IPS DF 6.9 (cell line): ENCODE results near the gene BIRC2.

Experiments
- DNase-seq: peaks from one replicate; pipeline ENCODE4 v3.0.0-alpha.2; 2013; ENCODE audit warnings: low read depth, low spot score
- H3K27ac ChIP-seq: one replicate; pipeline ENCODE4 v1.5.1; 2013; ENCODE audit warnings: low read length, control low read depth
- H3K27me3 ChIP-seq: 2 replicates; pipeline ENCODE4 v1.6.1; 2013; ENCODE audit warnings: mild to moderate bottlenecking, low read length; ENCODE audit not compliant: control insufficient read depth, insufficient read depth
- H3K36me3 ChIP-seq: 2 replicates; pipeline ENCODE4 v1.6.1; 2013; ENCODE audit warnings: low read length; ENCODE audit not compliant: control insufficient read depth, insufficient read depth
- H3K4me1 ChIP-seq: 2 replicates; pipeline ENCODE4 v1.6.1; 2013; ENCODE audit warnings: low read length; ENCODE audit not compliant: control insufficient read depth, insufficient read depth
- H3K4me3 ChIP-seq: 2 replicates; pipeline ENCODE4 v1.5.1; 2013; ENCODE audit warnings: mild to moderate bottlenecking, low read length
- H3K9me3 ChIP-seq: 2 replicates; pipeline ENCODE4 v1.6.1; 2013; ENCODE audit warnings: low read length, inconsistent platforms; ENCODE audit not compliant: control insufficient read depth, insufficient read depth
- WGBS: extraction: QIAGEN DNeasy Blood & Tissue Kit; methylation state at CpG from one replicate; pipeline ENCODE4 v1.1.7; 2013; ENCODE audit warnings: mixed read lengths, missing lambda C conversion rate; ENCODE audit not compliant: insufficient read length, insufficient coverage; 5-methylcytosine and 5-hydroxymethylcytosine counted together

BIRC2 gene

GRCh38 chr11:102400603-102401002 is 53.6 kb downstream of the BIRC2 start:
- Histone ChIP-seq H3K27me3 (no peaks in the 10 kb centered on the region), H3K4me1 (no peaks in the 10 kb centered on the region; the same call in 1 of the 2 replicates), H3K36me3 (no peaks in the 10 kb centered on the region), H3K4me3 (no peak overlapping the region), H3K9me3 (no peaks in the 10 kb centered on the region), H3K27ac (no peak overlapping the region)
- WGBS = no CpG with 5 or more reads among the region's 5 CpGs
- DNase-seq = no peak

GRCh38 chr11:102401905-102402304 is 54.9 kb downstream of the BIRC2 start:
- no peak for DNase-seq
- no peak overlapping the region for H3K27ac ChIP-seq
- H3K4me1 ChIP-seq = no peaks in the 10 kb centered on the region; the same call in 1 of the 2 replicates
- no peaks in the 10 kb centered on the region for H3K9me3 ChIP-seq
- H3K36me3 ChIP-seq = no peaks in the 10 kb centered on the region
- WGBS = no CpG with 5 or more reads among the region's 3 CpGs
- no peaks in the 10 kb centered on the region for H3K27me3 ChIP-seq
- no peak overlapping the region for H3K4me3 ChIP-seq

- no peak overlapping the region for H3K27ac ChIP-seq
- no peaks in the 10 kb centered on the region for H3K9me3 ChIP-seq
- no peaks in the 10 kb centered on the region for H3K27me3 ChIP-seq
- H3K36me3 ChIP-seq = no peaks in the 10 kb centered on the region
- H3K4me3 ChIP-seq = no peak overlapping the region
- H3K4me1 ChIP-seq = no peaks in the 10 kb centered on the region; the same call in 1 of the 2 replicates
- DNase-seq = no peak
These were observed 55.5 kb downstream of the BIRC2 start for GRCh38 chr11:102402548-102402947.

GRCh38 chr11:102405501-102405900 is 58.5 kb downstream of the BIRC2 start:
- no peak overlapping the region for H3K27ac ChIP-seq
- DNase-seq = no peak
- no peaks in the 10 kb centered on the region for H3K36me3 ChIP-seq
- no peaks in the 10 kb centered on the region for H3K9me3 ChIP-seq
- H3K4me3 ChIP-seq = no peak overlapping the region
- WGBS = no CpG with 5 or more reads among the region's 5 CpGs
- no peaks in the 10 kb centered on the region for H3K27me3 ChIP-seq
- H3K4me1 ChIP-seq = no peaks in the 10 kb centered on the region

GRCh38 chr11:102406099-102406498 is 59.1 kb downstream of the BIRC2 start:
- Histone ChIP-seq H3K36me3 (no peaks in the 10 kb centered on the region), H3K27ac (no peak overlapping the region), H3K4me1 (no peaks in the 10 kb centered on the region), H3K4me3 (no peak overlapping the region), H3K27me3 (no peaks in the 10 kb centered on the region), H3K9me3 (no peaks in the 10 kb centered on the region)
- no peak for DNase-seq
- no CpG with 5 or more reads among the region's 2 CpGs for WGBS

GRCh38 chr11:102407901-102408300 is 60.9 kb downstream of the BIRC2 start:
- H3K27ac ChIP-seq = no peak overlapping the region

GRCh38 chr11:102408339-102408738 is 61.3 kb downstream of the BIRC2 start:
- Histone ChIP-seq H3K27ac (no peak overlapping the region), H3K4me1 (no peaks in the 10 kb centered on the region), H3K36me3 (no peaks in the 10 kb centered on the region), H3K9me3 (no peaks in the 10 kb centered on the region), H3K4me3 (no peak overlapping the region), H3K27me3 (no peaks in the 10 kb centered on the region)
- DNase-seq = no peak
- no CpG with 5 or more reads among the region's 1 CpG for WGBS

More at GRCh38 chr11:102407901-102408300, 60.9 kb downstream of the BIRC2 start:
- H3K36me3 ChIP-seq = no peaks in the 10 kb centered on the region
- no peak for DNase-seq
- H3K4me3 ChIP-seq = no peak overlapping the region
- no peaks in the 10 kb centered on the region for H3K9me3 ChIP-seq
- no peaks in the 10 kb centered on the region for H3K4me1 ChIP-seq
- H3K27me3 ChIP-seq = no peaks in the 10 kb centered on the region
- WGBS = no CpG with 5 or more reads among the region's 3 CpGs

GRCh38 chr11:102410382-102410784 is 63.4 kb downstream of the BIRC2 start:
- Histone ChIP-seq H3K27ac (no peak overlapping the region), H3K36me3 (no peaks in the 10 kb centered on the region), H3K4me3 (no peak overlapping the region), H3K9me3 (no peaks in the 10 kb centered on the region), H3K4me1 (no peaks in the 10 kb centered on the region), H3K27me3 (no peaks in the 10 kb centered on the region)
- no CpG with 5 or more reads among the region's 5 CpGs for WGBS
- no peak for DNase-seq

GRCh38 chr11:102411142-102411541 is 64.1 kb downstream of the BIRC2 start:
- no peaks in the 10 kb centered on the region for H3K27me3 ChIP-seq
- DNase-seq = no peak
- WGBS = no CpG with 5 or more reads among the region's 7 CpGs
- H3K9me3 ChIP-seq = no peaks in the 10 kb centered on the region
- H3K36me3 ChIP-seq = no peaks in the 10 kb centered on the region
- H3K4me1 ChIP-seq = no peaks in the 10 kb centered on the region
- no peak overlapping the region for H3K27ac ChIP-seq
- H3K4me3 ChIP-seq = no peak overlapping the region

- Histone ChIP-seq H3K9me3 (no peaks in the 10 kb centered on the region), H3K27ac (no peak overlapping the region), H3K36me3 (no peaks in the 10 kb centered on the region), H3K4me3 (no peak overlapping the region), H3K27me3 (no peaks in the 10 kb centered on the region), H3K4me1 (no peaks in the 10 kb centered on the region)
- WGBS = no CpG with 5 or more reads among the region's 4 CpGs
- no peak for DNase-seq
These were observed 66.5 kb downstream of the BIRC2 start for GRCh38 chr11:102413497-102413896.

- Histone ChIP-seq H3K27ac (no peak overlapping the region), H3K4me1 (no peaks in the 10 kb centered on the region), H3K4me3 (no peak overlapping the region), H3K9me3 (no peaks in the 10 kb centered on the region), H3K27me3 (no peaks in the 10 kb centered on the region), H3K36me3 (no peaks in the 10 kb centered on the region)
- no peak for DNase-seq
- WGBS = no CpG with 5 or more reads among the region's 2 CpGs
These were observed 67.5 kb downstream of the BIRC2 start for GRCh38 chr11:102414559-102414958.
